Right atrium auricular region (tissue), 2 donors: ENCODE results near the gene MRPL46. TPM values are rescaled to one million over a fixed set of nuclear protein-coding genes. Genes with fewer than 3 reads are reported as not detected.
A peak's percentile ranks its signal among the peaks of the same experiment; 100 is the strongest.

Experiments used
- DNase-seq: peaks from one replicate; pipeline ENCODE4 v3.0.0-alpha.2; 2019; ENCODE audit warnings: low spot score
- H3K27ac ChIP-seq, 2 donors: fragments of 200-600 bp; sonication (generic); 1 replicate in 1 of 2; 2 replicates in 1 of 2; pipeline ENCODE4 v1.5.1; 2016 to 2019
- H3K27me3 ChIP-seq, 2 donors: fragments of 200-600 bp; sonication (generic); one replicate each; pipeline versions ENCODE4 v1.5.1 to v1.6.0; 2017 to 2019
- H3K36me3 ChIP-seq: fragments of 200-600 bp; sonication (generic); one replicate; pipeline ENCODE4 v1.5.1; 2016
- H3K4me1 ChIP-seq, 2 donors: fragments of 200-600 bp; sonication (generic); one replicate each; pipeline versions ENCODE4 v1.5.1 to v1.6.0; 2017 to 2019
- H3K4me3 ChIP-seq, 2 donors: fragments of 200-600 bp; sonication (generic); 1 replicate in 1 of 2; 2 replicates in 1 of 2; pipeline ENCODE4 v1.5.1; 2017 to 2019; ENCODE audit warnings: mild to moderate bottlenecking in 1 of 2, moderate library complexity in 1 of 2
- H3K9me3 ChIP-seq, 2 donors: fragments of 200-600 bp; sonication (generic); one replicate each; pipeline ENCODE4 v1.5.1; 2019
- CTCF ChIP-seq, 2 donors: fragments of 200-600 bp; sonication (generic); IDR thresholded peaks; one replicate each; pipeline ENCODE4 v1.5.1; 2019; ENCODE audit warnings: antibody characterized with exemption in 2 of 2
- total RNA-seq, 2 donors: library from RNA; depleted of rRNA; stranded (reverse); fragments of >200 nt; gene quantifications; one replicate each; pipeline ENCODE4 v1.1.0, GENCODE V29; 2016

MRPL46 gene
- total RNA-seq, 2 donors from 2014 or later, result 26.1 to 43.5 TPM

DNA sequence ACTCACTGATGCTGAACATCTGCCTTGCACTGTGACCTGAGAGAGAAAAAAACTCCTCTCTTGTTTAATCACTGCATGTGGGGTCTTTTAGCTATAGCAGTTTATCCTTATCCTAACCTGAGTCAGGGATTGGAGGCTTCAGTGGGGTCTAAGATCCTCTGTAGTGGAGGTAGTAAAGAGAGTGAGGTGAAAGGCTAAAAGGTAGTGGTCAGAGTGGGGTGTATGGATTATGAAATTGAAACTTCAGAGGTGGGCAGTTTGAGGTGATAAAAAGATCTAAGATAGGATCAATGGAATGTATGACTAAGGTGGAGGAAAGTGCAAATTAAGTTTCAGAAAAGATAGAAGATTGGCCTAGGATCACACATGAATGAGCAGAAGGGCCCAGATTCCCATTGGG, 42.8 kb upstream of the MRPL46 start:
- Histone ChIP-seq H3K4me3 (no peak overlapping the region), H3K9me3 (no peaks in the 10 kb centered on the region), H3K27ac (no peak overlapping the region), H3K36me3 (peaks cover 36% of the 10 kb centered on the region), H3K4me1 (no peaks in the 10 kb centered on the region), H3K27me3 (no peaks in the 10 kb centered on the region)
- DNase-seq, result no peak
- no peak for TF ChIP-seq CTCF (IDR thresholded peaks at IDR 0.05)

DNA sequence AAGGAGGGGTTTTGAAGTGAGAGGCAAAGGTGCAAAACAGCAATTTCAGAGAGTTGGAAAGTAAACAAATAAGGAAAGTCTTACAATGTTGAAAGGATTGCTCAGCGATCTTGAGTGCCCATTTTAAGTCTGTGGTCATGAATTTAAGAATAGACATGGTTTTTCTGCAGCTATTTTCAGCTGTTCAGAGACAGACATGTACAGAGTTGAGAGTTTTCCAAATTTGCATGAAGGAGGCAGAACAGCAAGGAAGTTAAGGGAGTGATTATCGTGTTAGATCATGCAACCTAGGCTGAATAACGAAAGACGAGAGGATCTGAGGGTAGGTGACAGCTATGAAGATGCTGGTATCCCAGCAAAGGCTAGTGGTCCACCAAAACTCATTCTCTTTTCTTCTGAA, 42.1 kb upstream of the MRPL46 start:
- no peaks in the 10 kb centered on the region for H3K4me1 ChIP-seq
- no peak for DNase-seq
- no peak overlapping the region for H3K27ac ChIP-seq
- H3K36me3 ChIP-seq, result peaks cover 36% of the 10 kb centered on the region
- no peaks in the 10 kb centered on the region for H3K27me3 ChIP-seq
- H3K4me3 ChIP-seq, result no peak overlapping the region
- TF ChIP-seq CTCF (IDR thresholded peaks at IDR 0.05), result no peak
- no peaks in the 10 kb centered on the region for H3K9me3 ChIP-seq

- Histone ChIP-seq H3K4me1 (no peaks in the 10 kb centered on the region), H3K27ac (peak overlapping the region in 1 of 2 donors; percentile 31), H3K27me3 (no peaks in the 10 kb centered on the region), H3K9me3 (no peaks in the 10 kb centered on the region), H3K36me3 (peaks cover 34% of the 10 kb centered on the region), H3K4me3 (no peak overlapping the region)
- TF ChIP-seq CTCF (IDR thresholded peaks at IDR 0.05), result no peak
- no peak for DNase-seq
Measured at GRCh38 chr15:88506628-88507027, 39.4 kb upstream of the MRPL46 start.

DNA sequence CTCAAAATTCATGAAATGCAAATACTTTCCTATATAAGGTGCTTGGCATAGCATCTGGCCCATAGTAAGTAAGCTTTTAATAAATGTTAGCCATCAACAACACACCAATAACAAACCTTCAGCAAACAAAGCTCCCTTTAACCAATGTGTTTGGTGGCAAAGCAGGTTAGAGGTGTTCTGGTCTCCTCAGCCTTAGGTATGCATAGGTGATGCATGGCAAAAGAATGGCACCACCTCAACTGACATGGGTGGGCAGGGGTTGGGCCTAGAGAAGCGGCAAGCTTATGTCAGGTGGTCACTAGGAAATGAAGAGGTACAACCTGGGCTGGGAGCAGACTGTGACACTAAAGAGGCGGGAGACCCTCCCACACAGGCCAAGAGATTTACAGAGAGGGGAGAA, 38.5 kb upstream of the MRPL46 start:
- Histone ChIP-seq H3K27me3 (no peaks in the 10 kb centered on the region), H3K36me3 (peaks cover 25% of the 10 kb centered on the region)
- DNase-seq, result no peak

DNA sequence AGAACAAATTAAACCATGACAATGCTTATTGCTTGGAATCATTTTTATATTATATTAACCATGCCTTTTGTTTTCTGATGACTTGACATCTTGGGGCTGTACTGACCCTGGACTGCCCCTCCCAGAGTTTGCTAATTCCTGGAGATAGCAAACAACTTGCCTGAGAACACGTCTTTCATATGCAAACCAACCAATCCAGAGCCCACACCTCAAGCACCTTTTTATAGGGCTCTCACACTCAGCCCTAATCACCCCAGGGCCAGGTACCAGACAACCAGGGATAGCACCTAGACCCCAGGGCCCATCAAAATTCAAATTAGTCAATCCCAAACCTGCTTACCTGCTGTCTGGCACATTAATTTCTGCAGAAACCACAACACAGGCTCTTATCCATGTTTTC, 37.3 kb upstream of the MRPL46 start:
- Histone ChIP-seq H3K4me1 (no peaks in the 10 kb centered on the region), H3K9me3 (no peaks in the 10 kb centered on the region), H3K4me3 (no peak overlapping the region), H3K27ac (no peak overlapping the region), H3K36me3 (peaks cover 19% of the 10 kb centered on the region), H3K27me3 (no peaks in the 10 kb centered on the region)
- no peak for TF ChIP-seq CTCF (IDR thresholded peaks at IDR 0.05)
- no peak for DNase-seq

More for the DNA sequence above, 38.5 kb upstream of the MRPL46 start:
- Histone ChIP-seq H3K27ac (no peak overlapping the region), H3K4me1 (no peaks in the 10 kb centered on the region), H3K9me3 (no peaks in the 10 kb centered on the region), H3K4me3 (no peak overlapping the region)
- TF ChIP-seq CTCF (IDR thresholded peaks at IDR 0.05), result no peak

DNA sequence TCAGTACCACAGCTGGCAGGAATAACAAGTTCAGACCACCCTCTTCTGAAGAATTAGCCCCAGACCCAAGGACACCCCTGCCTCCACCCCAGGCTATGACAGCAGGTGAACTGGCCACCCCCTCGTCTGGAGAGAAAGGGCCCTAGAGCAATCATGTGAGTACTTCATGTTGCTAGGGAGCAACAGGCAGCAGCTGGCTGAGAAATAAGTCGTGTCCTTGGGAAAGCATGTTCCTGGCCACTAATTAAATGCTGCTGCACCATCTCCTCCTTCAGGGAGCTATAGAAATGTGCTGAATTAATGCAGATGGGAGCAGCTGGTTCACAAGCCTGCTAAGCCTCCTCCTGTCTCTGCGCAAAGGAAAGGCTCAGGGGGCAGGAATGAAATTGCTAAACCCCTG, 31.8 kb upstream of the MRPL46 start:
- Histone ChIP-seq H3K4me3 (no peak overlapping the region), H3K9me3 (no peaks in the 10 kb centered on the region), H3K27me3 (no peaks in the 10 kb centered on the region), H3K27ac (peak overlapping the region; percentile 67 to 76), H3K36me3 (peaks cover 6% of the 10 kb centered on the region), H3K4me1 (peaks cover 0 to 22% of the 10 kb centered on the region in 2 donors)
- TF ChIP-seq CTCF (IDR thresholded peaks at IDR 0.05), result no peak
- DNase-seq, result no peak
